A673 (cell line): ENCODE results near the gene CCDC88B.

Experiments used
- EZH2 ChIP-seq: fragments of 200-600 bp; sonication (generic); IDR thresholded peaks from 2 replicates; pipeline ENCODE4 v1.6.1; 2017; ENCODE audit warnings: borderline replicate concordance, low read depth, mild to moderate bottlenecking, mixed read lengths, antibody characterized with exemption, low read length; ENCODE audit not compliant: poor library complexity, severe bottlenecking
- TF ChIP-seq, protein P1 (sequence below): fragments of 300-800, 200-600 bp; sonication (generic); conservative IDR thresholded peaks from 2 replicates; pipeline ENCODE4 v1.5.1; 2017; ENCODE audit warnings: low read depth, mild to moderate bottlenecking, antibody characterized with exemption, low read length, moderate library complexity, mixed read lengths

DNA sequence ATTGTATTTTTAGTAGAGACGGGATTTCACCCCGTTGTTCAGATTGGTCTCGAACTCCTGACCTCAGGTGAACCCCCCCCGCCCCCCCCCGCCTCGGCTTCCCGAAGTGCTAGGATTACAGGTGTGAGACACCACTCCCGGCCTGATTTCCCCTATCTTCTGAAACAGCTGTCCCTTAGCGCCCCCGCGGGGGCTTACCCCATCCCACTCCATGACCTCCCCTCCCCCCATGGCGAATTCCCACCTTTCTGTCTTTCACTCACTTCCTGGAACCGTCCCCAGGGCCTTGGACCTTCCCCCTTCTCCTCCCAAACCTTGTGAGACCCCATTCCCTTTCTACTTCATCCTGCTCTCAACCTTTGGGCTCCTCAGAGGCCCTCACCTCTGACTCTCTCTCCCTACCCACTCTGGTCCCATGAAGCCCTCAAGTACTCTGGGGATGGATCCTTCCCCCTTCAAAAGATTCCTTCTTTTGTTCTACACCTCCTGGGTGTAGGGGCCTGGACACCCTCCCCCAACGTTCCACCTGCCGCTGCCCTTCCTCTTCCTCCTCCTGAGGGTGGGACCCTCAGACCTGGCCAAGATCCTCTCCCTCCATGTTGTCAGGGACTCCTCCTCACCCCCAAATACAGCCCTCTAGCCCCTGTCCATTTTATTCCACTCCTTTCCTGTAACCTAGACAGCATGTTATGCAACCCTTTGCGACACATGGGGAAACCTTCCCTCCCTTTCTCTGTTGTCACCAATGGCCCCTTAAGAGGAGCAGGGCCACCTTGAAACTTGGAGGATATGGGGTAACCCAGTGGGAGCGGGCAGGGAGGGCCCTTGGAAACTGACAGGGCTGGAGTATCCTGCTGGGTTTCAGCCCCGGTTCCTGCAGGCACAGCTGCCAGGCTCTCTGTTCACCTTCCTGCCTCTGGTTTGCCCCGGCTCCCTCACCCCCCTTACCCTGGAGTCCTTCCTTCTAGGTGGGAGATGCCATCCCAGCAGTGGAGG is 20.9 kb upstream of the CCDC88B start:
- TF ChIP-seq, protein P1, sequence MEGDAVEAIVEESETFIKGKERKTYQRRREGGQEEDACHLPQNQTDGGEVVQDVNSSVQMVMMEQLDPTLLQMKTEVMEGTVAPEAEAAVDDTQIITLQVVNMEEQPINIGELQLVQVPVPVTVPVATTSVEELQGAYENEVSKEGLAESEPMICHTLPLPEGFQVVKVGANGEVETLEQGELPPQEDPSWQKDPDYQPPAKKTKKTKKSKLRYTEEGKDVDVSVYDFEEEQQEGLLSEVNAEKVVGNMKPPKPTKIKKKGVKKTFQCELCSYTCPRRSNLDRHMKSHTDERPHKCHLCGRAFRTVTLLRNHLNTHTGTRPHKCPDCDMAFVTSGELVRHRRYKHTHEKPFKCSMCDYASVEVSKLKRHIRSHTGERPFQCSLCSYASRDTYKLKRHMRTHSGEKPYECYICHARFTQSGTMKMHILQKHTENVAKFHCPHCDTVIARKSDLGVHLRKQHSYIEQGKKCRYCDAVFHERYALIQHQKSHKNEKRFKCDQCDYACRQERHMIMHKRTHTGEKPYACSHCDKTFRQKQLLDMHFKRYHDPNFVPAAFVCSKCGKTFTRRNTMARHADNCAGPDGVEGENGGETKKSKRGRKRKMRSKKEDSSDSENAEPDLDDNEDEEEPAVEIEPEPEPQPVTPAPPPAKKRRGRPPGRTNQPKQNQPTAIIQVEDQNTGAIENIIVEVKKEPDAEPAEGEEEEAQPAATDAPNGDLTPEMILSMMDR: no peak
- TF ChIP-seq EZH2: no peak
